ENCODE data around the gene EFHD1.
"Not testable (repeated sequence)": the region's sequence is repeated elsewhere in the genome, so short reads cannot be mapped to it uniquely, and the experiment has no call there.

EFHD1 gene

DNA sequence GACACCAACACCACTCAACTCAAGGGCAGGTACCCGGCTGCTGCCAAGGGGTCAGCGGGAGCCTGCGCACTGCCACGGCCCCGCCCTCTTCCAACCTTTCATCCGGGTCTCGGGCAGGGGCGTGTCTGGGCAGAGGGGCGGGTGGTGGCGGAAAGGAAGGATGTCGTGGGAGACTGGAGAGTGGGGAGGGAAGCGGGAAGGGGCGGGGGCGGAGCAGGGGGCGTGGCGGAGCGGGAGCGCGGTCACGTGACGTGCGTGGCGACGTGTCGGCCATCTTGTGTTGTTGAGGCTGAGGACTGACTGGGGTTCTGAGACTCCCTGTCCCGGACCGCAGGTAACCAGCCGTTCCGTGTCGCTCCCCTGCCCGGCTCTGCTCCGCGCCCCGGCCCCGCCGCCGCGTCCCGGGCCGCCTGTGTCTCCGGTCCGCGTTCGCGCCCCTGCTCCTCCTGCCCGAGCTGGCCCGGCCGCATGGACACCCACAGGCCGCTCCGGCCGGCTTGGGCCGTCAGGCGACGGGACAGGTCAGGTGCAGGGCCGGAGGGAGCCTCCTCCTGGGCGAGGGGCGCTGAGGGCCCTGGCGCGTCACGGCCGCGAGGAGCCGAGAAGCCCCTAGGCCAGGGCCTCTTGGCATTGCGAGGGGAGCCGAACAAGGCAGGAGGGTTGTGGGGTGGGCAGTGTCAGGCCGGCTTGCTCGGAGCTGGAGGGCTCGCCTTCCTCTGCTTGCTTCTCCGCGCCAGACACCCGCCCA is 63.8 kb downstream of the EFHD1 start, which contains the start of gene GIGYF2:
Gene GIGYF2, plus strand, starts transcription at position 273 of the 748 bp plus-strand sequence. CDS start 37,867 bp downstream, outside the sequence.
- peak; percentile 98 for DNase-seq

- DNase-seq: no peak
Observed at GRCh38 chr2:232697807-232698110, 64.4 kb downstream of the EFHD1 start.

- DNase-seq: no peak
Observed at GRCh38 chr2:232698556-232699091, 65.2 kb downstream of the EFHD1 start.

DNA sequence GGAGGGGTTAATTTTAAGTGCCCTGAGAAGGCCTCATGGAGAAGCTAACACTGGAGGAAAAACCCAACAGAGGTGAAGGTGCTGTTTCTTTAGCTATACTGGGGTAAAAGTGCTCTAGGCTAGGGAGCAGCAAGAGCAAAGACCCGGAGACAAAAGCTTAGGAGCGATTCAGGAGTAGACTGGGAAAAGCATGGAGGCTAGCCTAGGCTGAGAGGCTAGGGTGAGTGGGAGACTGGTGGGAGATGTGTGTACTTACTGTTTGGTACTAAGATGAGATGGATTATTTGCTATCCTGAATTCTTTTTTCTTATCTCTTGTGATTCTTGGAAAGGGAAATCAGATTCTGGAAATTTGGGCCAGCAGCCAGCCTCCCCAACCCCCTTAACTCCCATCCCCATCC is 65.7 kb downstream of the EFHD1 start:
- DNase-seq: peak; percentile 26

GRCh38 chr2:232700154-232700553 is 66.8 kb downstream of the EFHD1 start:
- DNase-seq: no peak

- no peak for DNase-seq
Observed at GRCh38 chr2:232707076-232707475, 73.7 kb downstream of the EFHD1 start.

GRCh38 chr2:232713505-232713904 is 80.1 kb downstream of the EFHD1 start:
- no peak for DNase-seq

DNA sequence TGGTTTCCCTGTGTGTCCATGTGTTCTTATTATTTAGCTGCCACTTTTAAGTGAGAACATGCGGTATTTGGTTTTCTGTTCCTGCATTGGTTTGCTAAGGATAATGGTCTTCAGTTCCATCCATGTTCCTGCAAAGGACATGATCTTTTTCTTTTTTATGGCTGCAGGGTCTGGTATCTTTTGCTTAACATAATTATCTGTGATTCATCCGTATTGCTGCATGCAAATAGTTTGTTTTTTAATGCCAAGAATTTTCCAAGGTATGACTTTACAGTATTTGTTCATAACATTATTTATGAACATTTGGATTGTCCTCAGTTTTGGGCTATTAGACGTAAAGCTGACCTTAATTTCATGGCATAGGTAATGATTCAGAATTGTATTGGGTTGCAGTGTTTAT is 81.6 kb downstream of the EFHD1 start:
- no peak for DNase-seq

DNA sequence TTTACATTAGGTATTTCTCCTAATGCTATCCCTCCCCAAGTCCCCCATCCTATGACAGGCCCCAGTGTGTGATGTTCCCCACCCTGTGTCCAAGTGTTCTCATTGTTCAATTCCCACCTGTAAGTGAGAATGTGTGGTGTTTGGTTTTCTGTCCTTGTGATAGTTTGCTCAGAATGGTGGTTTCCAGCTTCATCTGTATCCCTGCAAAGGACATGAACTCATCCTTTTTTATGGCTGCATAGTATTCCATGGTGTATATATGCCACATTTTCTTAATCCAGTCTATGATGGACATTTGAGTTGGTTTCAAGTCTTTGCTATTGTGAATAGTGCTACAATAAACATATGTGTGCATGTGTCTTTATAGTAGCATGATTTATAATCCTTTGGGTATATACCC is 86.7 kb downstream of the EFHD1 start:
- DNase-seq: not testable (repeated sequence)

- no peak for DNase-seq
Observed at GRCh38 chr2:232721261-232721660, 87.9 kb downstream of the EFHD1 start.

DNA sequence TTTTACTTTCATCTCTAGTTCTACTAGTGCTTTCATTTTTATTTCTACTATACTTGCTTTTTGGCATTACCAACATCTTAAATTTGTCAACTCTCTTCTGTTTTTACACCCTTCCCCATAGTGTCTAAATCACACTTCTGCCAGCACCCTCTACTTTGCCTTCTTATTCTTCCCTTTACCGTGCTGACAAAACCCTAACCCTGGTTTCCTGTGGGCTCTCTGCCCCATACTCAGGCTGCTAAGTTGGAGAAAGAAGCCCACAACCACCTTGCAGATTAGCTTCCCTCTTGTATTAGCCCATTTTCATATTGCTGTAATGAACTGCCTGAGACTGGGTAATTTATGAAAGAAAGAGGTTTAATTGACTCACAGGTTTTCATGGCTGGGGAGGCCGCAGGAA is 88.5 kb downstream of the EFHD1 start:
- no peak for DNase-seq

- no peak for DNase-seq
Observed at GRCh38 chr2:232723027-232723426, 89.6 kb downstream of the EFHD1 start.

GRCh38 chr2:232728785-232729184 is 95.4 kb downstream of the EFHD1 start:
- no peak for DNase-seq

GRCh38 chr2:232731470-232731869 is 98.1 kb downstream of the EFHD1 start:
- DNase-seq: no peak
